Motor neuron (in vitro differentiated cells): ENCODE results near the gene RPP25. TPM values are rescaled to one million over a fixed set of nuclear protein-coding genes. Genes with fewer than 3 reads are reported as not detected.

Source experiments
- ATAC-seq, 8 experiments: fragments of 200-7000 bp; cut with Tn5 transposase; replicated peaks in 6 of 8; 2 replicates each; pipeline ENCODE4 v1.8.0; 2021; ENCODE audit warnings: mild to moderate bottlenecking in 8 of 8, moderate library complexity in 8 of 8
- H3K27ac ChIP-seq, 2 donors: fragments of 250-450 bp; sonication (Bioruptor Pico); 2 replicates each; pipeline ENCODE4 v1.9.0; 2021; ENCODE audit warnings: antibody characterized with exemption in 2 of 2, mild to moderate bottlenecking in 2 of 2, moderate library complexity in 1 of 2
- H3K4me1 ChIP-seq, 2 donors: fragments of 250-450 bp; sonication (Bioruptor Pico); replicated peaks in 1 of 2; 2 replicates each; pipeline ENCODE4 v1.6.1; 2021; ENCODE audit warnings: antibody characterized with exemption in 2 of 2, mild to moderate bottlenecking in 2 of 2, moderate library complexity in 1 of 2
- H3K4me3 ChIP-seq, 5 donors: fragments of 250-450 bp; sonication (Bioruptor Pico); 2 replicates each; pipeline ENCODE4 v1.9.0; 2021; ENCODE audit warnings: antibody characterized with exemption in 5 of 5, mild to moderate bottlenecking in 5 of 5, moderate library complexity in 4 of 5
- WGBS, 10 experiments: fragments of 450-650 bp; shearing (Covaris generic); methylation state at CpG; one replicate each; pipeline ENCODE4 v1.0.0; 2022; 5-methylcytosine and 5-hydroxymethylcytosine counted together
- in situ Hi-C, 9 experiments: fragments of 400-800 bp; cut with MboI; loops; one replicate each; pipeline ENCODE4 v1.15.0; 2021; ENCODE audit warnings: low sequenced_read_pairs in 9 of 9, low pct_unique_long_range_greater_than_20kb in 2 of 9; ENCODE audit not compliant: unreplicated experiment in 9 of 9
- total RNA-seq, 8 experiments: library from RNA; unstranded; fragments of 300-600 nt; gene quantifications; 2 replicates each; pipeline versions ENCODE4 v1.2.3 to v1.2.4, GENCODE V29; 2022

Gene RPP25
- 10 to 100 TPM in 4 of 8 experiments, 1 to 10 TPM in 4; 3.2 to 13.9 (median 9.5) TPM for total RNA-seq

DNA sequence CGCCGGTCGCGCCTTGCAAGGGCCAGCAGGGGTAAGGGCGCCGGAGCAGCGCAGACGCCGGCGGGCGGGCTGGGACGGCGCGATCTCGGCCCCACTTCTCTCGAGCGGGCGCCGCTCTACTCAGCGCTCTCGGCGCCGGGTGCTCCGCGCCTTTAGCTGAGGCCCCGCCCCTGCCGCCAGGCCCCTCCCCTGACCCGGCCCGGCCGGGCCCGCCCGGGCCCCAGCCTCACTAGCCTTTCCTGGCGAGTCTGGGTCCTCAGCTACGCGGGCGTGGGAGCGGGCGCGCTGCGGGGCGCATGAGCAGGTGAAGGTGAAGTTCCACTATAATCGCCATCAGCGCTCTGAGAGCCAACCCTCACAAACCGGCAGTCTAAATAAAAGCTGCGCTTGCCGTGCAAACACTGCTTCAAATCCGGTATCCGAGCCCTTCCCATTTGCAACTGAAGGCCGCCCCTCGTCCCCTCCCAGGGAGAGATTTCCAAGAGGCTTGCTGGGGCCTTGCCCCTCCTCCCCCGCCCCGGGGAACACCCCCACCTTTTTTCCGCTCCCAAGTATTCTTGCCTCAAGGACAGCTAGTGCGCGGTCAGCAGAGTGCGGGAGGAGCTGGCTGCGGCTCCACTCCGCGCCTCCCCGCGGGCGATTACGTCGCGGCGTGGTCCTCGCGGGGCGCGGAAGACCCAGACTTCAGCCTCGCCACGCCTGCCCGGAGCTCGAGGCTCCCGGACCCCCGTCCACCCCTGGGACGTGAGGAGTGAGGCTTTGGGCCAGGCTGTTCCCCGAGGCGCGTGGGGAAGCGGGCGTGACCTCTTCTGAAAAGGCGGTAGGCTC, at the start of gene RPP25:
TSS of gene RPP25 (minus strand) at position 125 of the 828 bp plus-strand sequence. CDS start 189 bp downstream, outside the sequence.
- peak within 1 kb of the TSS; percentile 51 to 81 for H3K27ac ChIP-seq
- H3K4me1 ChIP-seq = peaks cover 22 to 41% of the 10 kb centered on the region in 2 donors
- peak within 1 kb of the TSS; percentile 36 to 58 (median 39) for H3K4me3 ChIP-seq
- in situ Hi-C loops = loop anchor here in 2 of 9 experiments (10.0 to 25.0 kb wide), 2 partner anchors 182 to 320 kb away; no protein-coding TSS in a partner anchor
- WGBS, 10 experiments = 0% methylated on average over 11 of the region's 83 CpGs; no CpG with 5 or more reads in 9 of the 10 experiments
- peak; percentile 76 to 83 (median 78) for ATAC-seq

DNA sequence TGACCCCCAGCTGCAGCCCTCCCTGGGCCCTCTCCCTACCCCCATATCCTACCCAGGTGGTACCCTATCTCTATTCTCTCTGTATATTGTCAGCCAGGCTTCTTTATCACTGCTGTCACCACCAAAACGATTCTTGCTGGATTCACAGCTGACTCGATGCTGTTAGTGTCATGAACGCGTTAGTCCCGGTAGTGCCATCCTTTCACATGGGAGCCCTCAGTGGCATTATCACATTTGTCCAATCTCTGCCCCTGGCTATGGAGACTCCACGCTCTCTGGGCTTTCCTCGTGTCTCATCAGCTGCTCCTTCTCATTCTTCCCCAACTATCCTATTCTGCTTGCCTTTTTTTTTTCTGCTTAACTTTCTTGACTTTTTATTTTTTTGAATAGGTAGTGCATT, 45.8 kb upstream of the RPP25 start:
- no peaks in the 10 kb centered on the region for H3K4me1 ChIP-seq
- no peak for ATAC-seq
- in situ Hi-C loops = loop anchor here in 1 of 9 experiments (25.0 kb wide), 1 partner anchor 310 kb away; no protein-coding TSS in a partner anchor
- H3K4me3 ChIP-seq = no peak overlapping the region
- no peak overlapping the region for H3K27ac ChIP-seq
- 4 to 94% (median 73%) methylated on average over 2 to 7 of the region's 7 CpGs for WGBS, 10 experiments

DNA sequence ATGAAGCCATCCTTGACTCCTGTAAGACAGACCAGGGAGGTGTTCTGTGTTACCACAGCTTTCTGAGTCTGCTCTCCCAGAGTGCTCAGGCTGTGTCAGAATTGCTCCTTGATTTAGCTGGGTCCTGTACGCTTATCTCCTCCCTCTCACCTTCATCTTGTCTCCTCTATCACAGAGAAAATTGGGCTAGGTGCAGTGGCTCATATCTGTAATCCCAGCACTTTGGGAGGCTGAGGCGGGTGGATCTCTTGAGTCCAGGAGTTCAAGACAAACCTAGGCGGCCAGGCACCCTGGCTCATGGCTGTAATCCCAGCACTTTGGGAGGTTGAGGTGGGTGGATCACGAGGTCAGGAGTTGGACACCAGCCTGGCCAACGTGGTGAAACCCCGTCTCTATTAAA, 44.7 kb upstream of the RPP25 start:
- in situ Hi-C loops = loop anchor here in 1 of 9 experiments (25.0 kb wide), 1 partner anchor 311 kb away; no protein-coding TSS in a partner anchor
- ATAC-seq = no peak
- 0 to 100% (median 80%) methylated on average over 1 to 3 of the region's 6 CpGs; no CpG with 5 or more reads in 5 of the 10 experiments for whole genome bisulfite sequencing, 10 experiments
- peaks cover 4% of the 10 kb centered on the region in 2 donors for H3K4me1 ChIP-seq
- H3K27ac ChIP-seq = no peak overlapping the region
- no peak overlapping the region for H3K4me3 ChIP-seq

DNA sequence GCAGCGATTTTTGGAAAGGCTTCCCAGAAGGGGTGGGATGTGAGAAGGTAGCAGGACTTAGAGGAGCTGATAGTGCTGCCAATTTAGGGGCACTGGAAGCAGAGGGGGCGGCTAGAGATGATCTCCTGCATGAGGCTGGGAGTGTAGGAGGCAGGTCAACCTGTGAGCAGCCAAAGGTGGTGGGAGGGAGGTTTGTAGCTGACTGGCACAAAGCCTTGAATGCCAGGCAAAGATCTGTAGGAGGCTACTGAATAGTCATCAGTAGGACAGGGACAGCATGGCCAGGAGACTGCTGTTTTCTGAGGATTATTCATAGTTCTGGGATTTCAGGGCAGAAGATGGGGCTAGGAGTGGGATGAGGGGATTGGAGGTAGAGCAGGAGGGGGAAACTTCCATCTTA, 41.0 kb upstream of the RPP25 start:
- Histone ChIP-seq H3K4me3 (no peak overlapping the region), H3K27ac (no peak overlapping the region), H3K4me1 (peaks cover 4 to 20% of the 10 kb centered on the region in 2 donors)
- in situ Hi-C loops = no loop called here
- no peak for ATAC-seq
- WGBS, 10 experiments = 60 to 100% (median 100%) methylated on average over 1 of the region's 2 CpGs; no CpG with 5 or more reads in 6 of the 10 experiments

DNA sequence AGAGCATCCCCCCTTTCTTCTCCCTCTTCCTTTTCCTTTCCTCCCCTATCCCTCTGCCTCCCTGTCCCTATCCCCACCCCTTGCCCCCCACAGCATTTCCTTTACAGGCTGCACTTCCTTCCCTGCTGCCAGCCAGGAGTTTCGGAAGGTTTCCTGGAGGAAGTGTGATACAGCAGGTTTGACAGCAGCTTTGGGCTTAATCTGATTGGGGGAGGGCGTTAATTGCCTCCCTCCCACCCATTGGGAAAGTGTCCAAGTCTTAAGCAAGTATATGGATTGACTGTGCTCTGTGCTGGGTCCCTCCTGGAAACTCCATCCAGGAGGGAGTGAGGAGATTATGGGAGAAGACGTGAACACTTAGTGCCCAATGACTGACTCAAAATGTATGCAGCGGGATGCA, 40.6 kb upstream of the RPP25 start:
- no peak overlapping the region for H3K27ac ChIP-seq
- 0 to 100% (median 95%) methylated on average over 1 to 2 of the region's 4 CpGs; no CpG with 5 or more reads in 6 of the 10 experiments for WGBS, 10 experiments
- no peak for ATAC-seq
- peak overlapping the region in 1 of 5 donors; percentile 89 for H3K4me3 ChIP-seq
- in situ Hi-C loops = no loop called here
- H3K4me1 ChIP-seq = peaks cover 4 to 23% of the 10 kb centered on the region in 2 donors

- in situ Hi-C loops = no loop called here
- WGBS, 10 experiments = 0 to 50% (median 8%) methylated on average over 1 to 21 of the region's 42 CpGs; no CpG with 5 or more reads in 2 of the 10 experiments
- peak; percentile 11 to 71 (median 64) for ATAC-seq
- H3K27ac ChIP-seq = peak overlapping the region; percentile 90 to 93
- H3K4me1 ChIP-seq = peaks cover 4 to 23% of the 10 kb centered on the region in 2 donors
- peak overlapping the region; percentile 58 to 91 (median 74) for H3K4me3 ChIP-seq
Measured at GRCh38 chr15:74995779-74996765, 39.5 kb upstream of the RPP25 start.

DNA sequence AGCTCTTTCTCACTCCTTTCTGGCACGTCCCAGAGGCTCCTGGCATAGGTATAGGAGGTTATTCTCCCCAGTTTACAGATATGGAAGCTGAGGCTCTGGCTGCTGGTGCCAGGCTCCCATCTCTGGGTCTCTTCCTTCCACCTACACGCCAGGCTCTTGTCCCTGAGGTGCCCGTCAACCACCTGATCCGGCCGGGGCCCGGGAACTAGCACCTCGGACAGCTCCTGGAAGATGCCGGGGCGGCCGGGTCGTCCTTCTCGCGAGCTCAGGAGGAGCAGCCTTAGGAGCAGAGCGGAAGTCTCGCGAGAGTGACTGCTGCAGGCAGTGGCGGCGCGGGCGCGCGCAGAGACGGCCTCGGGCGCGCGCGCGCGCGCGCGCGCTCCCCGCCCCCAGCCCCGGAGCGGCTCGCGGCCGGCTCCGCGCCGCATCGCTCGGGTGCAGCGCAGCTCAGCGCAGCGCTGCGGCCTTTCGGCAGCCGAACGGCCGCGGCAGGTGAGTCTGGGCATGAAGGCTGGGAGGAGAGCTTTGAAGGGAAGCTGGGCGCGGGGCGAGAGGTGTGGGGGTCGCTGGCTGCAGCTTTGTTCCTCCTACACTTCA, 38.7 kb upstream of the RPP25 start, which contains the start of gene SCAMP5:
TSS of gene SCAMP5 (plus strand) at position 382 of the 597 bp plus-strand sequence. CDS start 16,277 bp downstream, outside the sequence.
- Histone ChIP-seq H3K4me1 (peaks cover 4 to 23% of the 10 kb centered on the region in 2 donors), H3K4me3 (peak within 1 kb of the TSS; percentile 58 to 91 (median 74)), H3K27ac (peak within 1 kb of the TSS; percentile 90 to 93)
- in situ Hi-C loops = no loop called here
- WGBS, 10 experiments = 0 to 10% (median 0%) methylated on average over 1 to 9 of the region's 58 CpGs; no CpG with 5 or more reads in 5 of the 10 experiments
- ATAC-seq = peak; percentile 93 to 97 (median 95)

DNA sequence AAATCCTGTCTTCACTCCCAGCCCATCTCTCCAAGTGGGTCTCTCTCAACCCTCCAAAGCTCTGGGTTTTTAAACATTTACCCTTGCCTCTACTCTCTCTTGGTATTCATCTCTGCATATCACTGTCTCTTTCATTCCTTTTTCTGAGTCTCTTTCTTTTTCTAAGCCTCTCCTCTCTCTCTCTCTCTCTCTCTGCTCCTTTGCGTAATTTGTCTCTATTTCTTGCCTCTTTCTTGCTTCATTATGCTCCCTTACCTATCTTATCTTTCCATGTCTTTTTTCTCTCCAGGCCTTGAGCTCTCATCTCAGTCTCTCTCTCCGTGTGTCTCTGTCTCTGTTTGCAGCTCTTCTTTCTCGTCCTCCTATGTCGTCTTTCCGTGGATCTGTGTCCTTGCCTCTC, 38.1 kb upstream of the RPP25 start:
- Histone ChIP-seq H3K4me1 (peaks cover 4 to 23% of the 10 kb centered on the region in 2 donors), H3K27ac (peak overlapping the region; percentile 48 to 66), H3K4me3 (peak overlapping the region; percentile 58 to 91 (median 74))
- ATAC-seq = no peak
- in situ Hi-C loops = no loop called here
- WGBS, 10 experiments = 0 to 69% (median 37%) methylated on average over 1 to 5 of the region's 5 CpGs

DNA sequence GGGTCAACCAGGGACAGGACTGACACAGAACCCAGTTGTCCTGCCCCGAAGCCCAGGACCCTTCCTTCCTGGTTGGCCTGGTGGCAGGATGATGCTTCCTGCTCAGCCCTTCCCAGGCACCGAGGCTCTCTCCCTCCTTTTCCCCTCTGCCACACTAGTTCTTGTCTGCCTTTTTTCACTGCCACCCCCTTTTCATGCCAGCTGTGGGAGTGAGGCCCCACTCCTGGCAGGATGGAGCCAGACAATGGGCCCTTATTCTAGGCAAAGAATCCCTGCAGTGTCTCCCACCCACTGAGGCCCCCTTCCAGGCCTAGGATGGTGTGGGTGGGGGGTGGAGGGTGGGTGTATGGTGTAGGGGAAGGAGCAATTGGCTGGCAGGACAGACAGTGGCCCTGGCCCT, 37.7 kb upstream of the RPP25 start:
- 0 to 100% methylated on average over 1 of the region's 2 CpGs; no CpG with 5 or more reads in 8 of the 10 experiments for WGBS, 10 experiments
- H3K4me3 ChIP-seq = peak overlapping the region; percentile 58 to 91 (median 74)
- H3K27ac ChIP-seq = no peak overlapping the region
- no peak for ATAC-seq
- in situ Hi-C loops = no loop called here
- peaks cover 4 to 23% of the 10 kb centered on the region in 2 donors for H3K4me1 ChIP-seq

GRCh38 chr15:74992619-74993018, 36.0 kb upstream of the RPP25 start:
- no peak overlapping the region for H3K27ac ChIP-seq
- H3K4me3 ChIP-seq = no peak overlapping the region
- 13 to 40% (median 18%) methylated on average over 1 of the region's 1 CpG; no CpG with 5 or more reads in 4 of the 10 experiments for WGBS, 10 experiments
- peaks cover 4 to 23% of the 10 kb centered on the region in 2 donors for H3K4me1 ChIP-seq
- ATAC-seq = no peak
- in situ Hi-C loops = no loop called here

DNA sequence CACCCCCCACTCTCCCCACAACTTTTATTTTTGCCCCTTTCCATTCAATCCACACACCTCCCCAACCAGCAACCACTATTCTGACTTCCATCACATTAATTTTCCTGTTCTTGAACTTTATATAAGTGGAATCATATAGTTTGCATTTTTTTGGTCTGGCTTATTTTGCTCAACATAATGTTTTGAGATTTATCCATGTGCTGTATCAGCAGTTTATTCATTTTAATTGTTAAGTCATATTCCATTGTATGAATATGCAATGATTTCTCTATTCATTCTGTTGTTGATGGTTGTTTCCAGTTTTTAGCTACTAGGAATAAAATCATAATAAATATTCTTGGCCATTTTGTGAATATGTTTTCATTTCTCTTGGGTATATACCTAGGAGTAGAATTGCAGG, 33.0 kb upstream of the RPP25 start:
- no peak overlapping the region for H3K4me3 ChIP-seq
- peaks cover 0 to 18% of the 10 kb centered on the region in 2 donors for H3K4me1 ChIP-seq
- H3K27ac ChIP-seq = no peak overlapping the region
- in situ Hi-C loops = no loop called here
- no peak for ATAC-seq
